SH-SY5Y (cell line): ENCODE results near the gene KIAA0753.

Experiments used
- GATA2 ChIP-seq: IDR thresholded peaks from 2 replicates; pipeline ENCODE4 v1.6.1; 2011; ENCODE audit warnings: mild to moderate bottlenecking, low read depth, low read length
- GATA3 ChIP-seq: IDR thresholded peaks from 2 replicates; pipeline ENCODE4 v1.6.1; 2011; ENCODE audit warnings: low read depth, mild to moderate bottlenecking, low read length, moderate library complexity

GRCh38 chr17:6660805-6661463 lies 20.4 kb upstream of the KIAA0753 start:
- TF ChIP-seq GATA3 (no peak), GATA2 (no peak)
